Naive thymus-derived CD8-positive, alpha-beta T cell (primary cell): ENCODE data around the gene GMNN. TPM values are rescaled to one million over a fixed set of nuclear protein-coding genes. Genes with fewer than 3 reads are reported as not detected.

ENCODE experiments used
- polyA plus RNA-seq, 3 donors: library from polyadenylated mRNA; unstranded; fragments of 300-500 nt; fragmentation: Illumina TruSeq; gene quantifications; one replicate each; pipeline ENCODE4 v1.2.3, GENCODE V29; 2021
- total RNA-seq, 8 experiments: library from RNA in 2 of 8; stranded (reverse) in 2 of 8; gene quantifications; one replicate each; pipeline ENCODE4 v1.2.3 and lab custom pipeline; 2021 to 2026

The GMNN gene
- total and polyA plus RNA-seq, 5 experiments from 2014 or later: 3.4 to 5.3 (median 4.0) TPM

Other genes with a start within 250 kb of the GMNN start
- not detected for gene KIAA0319, start 128.7 kb upstream of the GMNN start, total RNA-seq
- under 1 TPM in 2 of 3 donors, not detected in 1; 0.07 TPM for gene KIAA0319, start 128.7 kb upstream of the GMNN start, polyA plus RNA-seq
- 10 to 100 TPM; 74.7 to 76.6 TPM for gene TDP2, start 108.0 kb upstream of the GMNN start, total RNA-seq
- gene TDP2, start 108.0 kb upstream of the GMNN start, polyA plus RNA-seq: 10 to 100 TPM; 37.9 to 49.1 (median 44.5) TPM
- 10 to 100 TPM; 10.8 to 11.0 TPM for gene ACOT13, start 107.9 kb upstream of the GMNN start, total RNA-seq
- gene ACOT13, start 107.9 kb upstream of the GMNN start, polyA plus RNA-seq: 10 to 100 TPM; 16.5 to 19.0 (median 16.5) TPM
- gene C6orf62, start 55.8 kb upstream of the GMNN start, total RNA-seq: 100 to 1,000 TPM; 188 to 190 TPM
- gene C6orf62, start 55.8 kb upstream of the GMNN start, polyA plus RNA-seq: 100 to 1,000 TPM in 2 of 3 donors, 10 to 100 TPM in 1; 81.5 to 126 (median 101) TPM
- 1 to 10 TPM; 4.5 to 7.1 TPM for gene ARMH2, start 24.0 kb downstream of the GMNN start, total RNA-seq
- gene ARMH2, start 24.0 kb downstream of the GMNN start, polyA plus RNA-seq: under 1 TPM in 2 of 3 donors, not detected in 1; 0.26 to 0.27 TPM
- gene RIPOR2, start 161.0 kb downstream of the GMNN start, total RNA-seq: 100 to 1,000 TPM; 511 to 531 TPM
- 100 to 1,000 TPM; 413 to 542 (median 468) TPM for gene RIPOR2, start 161.0 kb downstream of the GMNN start, polyA plus RNA-seq